Esophagus muscularis mucosa (tissue), 4 donors: Measurements from ENCODE around the gene NKX3-2.

ENCODE experiments used
- EP300 ChIP-seq: sonication (generic); formaldehyde crosslinking; IDR thresholded peaks from one replicate; pipeline ENCODE4 v1.6.1; 2017; ENCODE audit warnings: antibody characterized with exemption
- POLR2A ChIP-seq: fragments of 450-650 bp; IDR thresholded peaks from one replicate; pipeline ENCODE4 v1.6.1; 2017; ENCODE audit warnings: antibody characterized with exemption, moderate library complexity, mild to moderate bottlenecking, low read depth
- TF ChIP-seq, protein P1 (sequence below), 3 experiments: fragments of 200-600 bp in 2 of 3; fragments of 450-650 bp in 1 of 3; sonication (generic) in 2 of 3; IDR thresholded peaks; one replicate each; pipeline ENCODE4 v1.5.1; 2017 to 2019; ENCODE audit warnings: antibody characterized with exemption in 3 of 3, mild to moderate bottlenecking in 2 of 3, moderate library complexity in 1 of 3

DNA sequence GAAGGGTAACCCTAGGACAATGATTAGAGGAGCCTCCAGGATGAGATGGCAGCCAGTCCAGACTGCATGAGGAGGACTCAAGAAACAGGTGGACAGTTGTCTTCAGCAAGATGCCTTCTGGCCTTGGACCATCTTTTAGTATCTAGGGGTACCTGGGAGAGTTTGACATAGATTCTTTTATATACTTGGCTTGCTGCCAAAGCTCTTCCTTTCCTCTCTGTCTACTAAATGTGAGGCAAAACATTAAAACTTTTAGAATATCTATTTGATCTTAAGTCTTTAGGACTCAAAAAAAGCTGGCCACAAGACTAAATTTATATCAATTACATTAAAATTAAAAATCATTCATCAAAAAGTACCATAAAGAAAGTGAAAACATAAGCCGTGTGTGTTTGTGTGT, 18.6 kb upstream of the NKX3-2 start:
- TF ChIP-seq, protein P1, sequence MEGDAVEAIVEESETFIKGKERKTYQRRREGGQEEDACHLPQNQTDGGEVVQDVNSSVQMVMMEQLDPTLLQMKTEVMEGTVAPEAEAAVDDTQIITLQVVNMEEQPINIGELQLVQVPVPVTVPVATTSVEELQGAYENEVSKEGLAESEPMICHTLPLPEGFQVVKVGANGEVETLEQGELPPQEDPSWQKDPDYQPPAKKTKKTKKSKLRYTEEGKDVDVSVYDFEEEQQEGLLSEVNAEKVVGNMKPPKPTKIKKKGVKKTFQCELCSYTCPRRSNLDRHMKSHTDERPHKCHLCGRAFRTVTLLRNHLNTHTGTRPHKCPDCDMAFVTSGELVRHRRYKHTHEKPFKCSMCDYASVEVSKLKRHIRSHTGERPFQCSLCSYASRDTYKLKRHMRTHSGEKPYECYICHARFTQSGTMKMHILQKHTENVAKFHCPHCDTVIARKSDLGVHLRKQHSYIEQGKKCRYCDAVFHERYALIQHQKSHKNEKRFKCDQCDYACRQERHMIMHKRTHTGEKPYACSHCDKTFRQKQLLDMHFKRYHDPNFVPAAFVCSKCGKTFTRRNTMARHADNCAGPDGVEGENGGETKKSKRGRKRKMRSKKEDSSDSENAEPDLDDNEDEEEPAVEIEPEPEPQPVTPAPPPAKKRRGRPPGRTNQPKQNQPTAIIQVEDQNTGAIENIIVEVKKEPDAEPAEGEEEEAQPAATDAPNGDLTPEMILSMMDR (IDR thresholded peaks at IDR 0.05): no peak
- TF ChIP-seq EP300: no peak
- TF ChIP-seq POLR2A: no peak
